TTC549 (cell line): Measurements from ENCODE around the gene UTF1.

Experiments
- FAIRE-seq: peaks from 2 replicates; lab custom pipeline; 2012; peaks lifted over from hg19 to GRCh38; lab: Jason Lieb, UNC

The UTF1 gene

DNA sequence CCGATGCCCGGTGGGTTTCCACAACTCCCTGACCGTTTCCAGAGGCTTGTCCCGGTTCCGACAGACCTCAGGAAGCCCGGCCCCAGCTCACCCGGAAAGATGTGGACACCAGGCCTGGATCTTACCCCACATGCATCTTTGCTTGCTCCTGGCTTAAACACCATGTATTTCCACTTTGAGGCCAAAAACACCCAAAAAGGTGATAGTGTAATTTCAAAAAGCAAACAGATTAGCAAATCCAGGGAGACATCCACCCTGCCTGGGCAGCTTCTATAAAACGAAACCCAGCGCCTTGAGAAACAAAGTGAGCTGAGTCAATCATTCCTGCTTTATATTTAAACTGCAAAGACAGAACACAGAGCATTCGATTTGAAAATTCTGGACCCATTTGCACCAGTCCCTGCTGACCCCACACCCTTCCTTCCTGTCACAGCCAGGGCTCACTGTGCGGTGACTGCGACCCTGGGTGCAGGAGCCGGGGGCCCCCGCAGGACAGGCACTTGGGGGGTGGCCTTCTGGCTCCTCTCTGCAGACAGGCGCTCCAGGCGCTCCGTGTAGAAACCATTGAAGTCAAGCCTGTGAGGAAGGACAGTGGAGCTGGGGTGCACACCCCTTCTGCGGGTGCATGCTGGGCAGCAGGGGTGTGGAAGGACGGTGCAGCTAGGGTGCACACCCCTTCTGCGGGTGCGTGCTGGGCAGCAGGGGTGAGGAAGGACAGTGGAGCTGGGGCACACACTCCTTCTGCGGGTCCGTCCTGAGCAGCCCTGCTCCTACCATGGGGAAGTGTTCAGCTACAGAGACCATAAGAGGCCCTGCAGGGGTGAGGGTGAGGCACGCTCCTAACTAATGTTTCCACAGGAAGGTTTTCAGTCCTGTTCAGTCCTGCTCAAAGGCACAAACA, 49.6 kb downstream of the UTF1 start:
- FAIRE-seq, result no peak

DNA sequence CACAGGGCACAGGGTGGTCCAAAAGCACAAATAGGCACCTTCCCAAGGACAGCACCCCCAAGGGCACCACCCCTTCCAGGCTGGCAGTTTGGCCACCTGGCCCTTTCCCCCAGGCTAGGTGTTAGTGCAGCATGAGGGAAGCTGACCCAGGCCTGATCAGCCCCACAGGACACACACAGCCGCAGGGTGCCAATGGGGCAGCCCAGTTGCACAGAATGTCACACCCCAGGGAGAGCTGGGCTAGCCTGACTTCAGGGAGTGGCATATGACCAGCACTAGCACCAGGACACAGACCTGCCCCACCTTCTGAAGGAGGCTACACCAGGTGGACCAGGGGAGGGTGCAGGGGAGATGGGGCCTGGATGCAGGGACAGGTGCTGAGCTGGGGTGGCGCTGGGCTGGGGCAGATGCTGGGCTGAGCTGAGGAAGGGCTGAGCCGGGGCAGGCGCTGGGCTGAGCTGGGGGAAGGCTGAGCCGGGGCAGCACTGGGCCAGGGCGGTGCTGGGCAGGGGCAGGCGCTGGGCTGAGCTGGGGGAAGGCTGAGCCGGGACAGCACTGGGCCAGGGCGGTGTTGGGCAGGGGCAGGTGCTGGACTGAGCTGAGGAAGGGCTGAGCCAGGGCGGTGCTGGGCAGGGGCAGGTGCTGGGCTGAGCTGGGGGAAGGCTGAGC, 50.5 kb downstream of the UTF1 start:
- no peak for FAIRE-seq

DNA sequence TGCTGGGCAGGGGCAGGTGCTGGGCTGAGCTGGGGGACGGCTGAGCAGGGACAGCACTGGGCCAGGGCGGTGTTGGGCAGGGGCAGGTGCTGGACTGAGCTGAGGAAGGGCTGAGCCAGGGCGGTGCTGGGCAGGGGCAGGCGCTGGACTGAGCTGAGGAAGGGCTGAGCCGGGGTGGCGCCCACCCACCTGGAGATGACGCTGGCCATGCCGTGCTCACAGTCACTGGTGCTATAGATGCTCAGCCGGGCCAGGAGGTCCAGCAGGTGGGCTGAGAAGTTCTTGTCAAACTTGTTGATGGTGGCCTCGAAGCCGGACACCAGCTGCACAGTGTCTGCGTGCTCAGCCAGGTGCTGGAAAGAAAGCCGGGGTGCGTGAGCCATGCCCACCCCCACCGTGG, 51.1 kb downstream of the UTF1 start:
- no peak for FAIRE-seq
